Calu3 (cell line): Measurements from ENCODE around the gene MRPS9. TPM values are rescaled to one million over a fixed set of nuclear protein-coding genes. Genes with fewer than 3 reads are reported as not detected.
A peak's percentile ranks its signal among the peaks of the same experiment; 100 is the strongest.

Experiments used
- BruUV-seq: library from RNA; stranded (reverse); fragments of 400-500 nt; replicated peaks from 2 replicates; lab custom pipeline; 2021; lab: Mats Ljungman, UMichigan
- CTCF ChIA-PET: fragments of 300-600 bp; sonication (Branson Sonifier 250); formaldehyde crosslinking; loops from one replicate; lab custom pipeline; 2022; ENCODE audit warnings: antibody characterized with exemption; lab: Charles Lee
- DNase-seq: peaks from one replicate; pipeline ENCODE4 v3.0.0; 2022
- H3K27ac Mint-ChIP-seq: one replicate; pipeline ENCODE4 v1.8.0; 2022; ENCODE audit warnings: mixed read lengths; ENCODE audit not compliant: unreplicated experiment
- H3K27me3 Mint-ChIP-seq: one replicate; pipeline ENCODE4 v1.8.0; 2022; ENCODE audit warnings: mixed read lengths; ENCODE audit not compliant: unreplicated experiment
- H3K36me3 Mint-ChIP-seq: one replicate; pipeline ENCODE4 v1.8.0; 2022; ENCODE audit warnings: mild to moderate bottlenecking, moderate library complexity, mixed read lengths; ENCODE audit not compliant: insufficient read depth, unreplicated experiment
- H3K4me1 Mint-ChIP-seq: one replicate; pipeline ENCODE4 v1.8.0; 2022; ENCODE audit warnings: mild to moderate bottlenecking, low read depth, mixed read lengths; ENCODE audit not compliant: unreplicated experiment
- H3K4me3 Mint-ChIP-seq: one replicate; pipeline ENCODE4 v1.8.0; 2022; ENCODE audit warnings: mild to moderate bottlenecking, low read depth, moderate library complexity, mixed read lengths; ENCODE audit not compliant: unreplicated experiment
- H3K9me3 Mint-ChIP-seq: one replicate; pipeline ENCODE4 v1.8.0; 2022; ENCODE audit warnings: low read depth, mixed read lengths; ENCODE audit not compliant: unreplicated experiment
- intact Hi-C: fragments of 100-400 bp; cut with micrococcal nuclease; formaldehyde crosslinking; loops from one replicate; pipeline ENCODE4 v1.10.0; 2022; ENCODE audit not compliant: unreplicated experiment
- total RNA-seq: library from RNA; stranded (reverse); gene quantifications from 2 replicates; pipeline ENCODE4 v1.2.3, GENCODE V29; 2022
- TF ChIP-seq, protein P1 (sequence below): fragments of 200-600 bp; IDR thresholded peaks from one replicate; pipeline ENCODE4 v1.8.0; 2022; ENCODE audit warnings: antibody characterized with exemption; ENCODE audit not compliant: unreplicated experiment

The MRPS9 gene
- total RNA-seq, 1 experiment from 2014 or later, result 33.9 TPM

GRCh38 chr2:105142239-105142638 lies 104.4 kb downstream of the MRPS9 start:
- H3K9me3 Mint-ChIP-seq, result no peaks in the 10 kb centered on the region
- no TSS peak for BruUV-seq
- intact Hi-C loops, result no loop called here
- H3K36me3 Mint-ChIP-seq, result peaks cover 10% of the 10 kb centered on the region
- DNase-seq, result no peak
- TF ChIP-seq, protein P1, sequence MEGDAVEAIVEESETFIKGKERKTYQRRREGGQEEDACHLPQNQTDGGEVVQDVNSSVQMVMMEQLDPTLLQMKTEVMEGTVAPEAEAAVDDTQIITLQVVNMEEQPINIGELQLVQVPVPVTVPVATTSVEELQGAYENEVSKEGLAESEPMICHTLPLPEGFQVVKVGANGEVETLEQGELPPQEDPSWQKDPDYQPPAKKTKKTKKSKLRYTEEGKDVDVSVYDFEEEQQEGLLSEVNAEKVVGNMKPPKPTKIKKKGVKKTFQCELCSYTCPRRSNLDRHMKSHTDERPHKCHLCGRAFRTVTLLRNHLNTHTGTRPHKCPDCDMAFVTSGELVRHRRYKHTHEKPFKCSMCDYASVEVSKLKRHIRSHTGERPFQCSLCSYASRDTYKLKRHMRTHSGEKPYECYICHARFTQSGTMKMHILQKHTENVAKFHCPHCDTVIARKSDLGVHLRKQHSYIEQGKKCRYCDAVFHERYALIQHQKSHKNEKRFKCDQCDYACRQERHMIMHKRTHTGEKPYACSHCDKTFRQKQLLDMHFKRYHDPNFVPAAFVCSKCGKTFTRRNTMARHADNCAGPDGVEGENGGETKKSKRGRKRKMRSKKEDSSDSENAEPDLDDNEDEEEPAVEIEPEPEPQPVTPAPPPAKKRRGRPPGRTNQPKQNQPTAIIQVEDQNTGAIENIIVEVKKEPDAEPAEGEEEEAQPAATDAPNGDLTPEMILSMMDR, result no peak
- no peaks in the 10 kb centered on the region for H3K4me1 Mint-ChIP-seq
- CTCF ChIA-PET, result no interaction called here
- no peak overlapping the region for H3K27ac Mint-ChIP-seq
- H3K27me3 Mint-ChIP-seq, result peaks cover 93% of the 10 kb centered on the region
- H3K4me3 Mint-ChIP-seq, result no peak overlapping the region

GRCh38 chr2:105143094-105143466 lies 105.2 kb downstream of the MRPS9 start:
- DNase-seq, result no peak
- CTCF ChIA-PET, result no interaction called here
- Mint-ChIP-seq H3K36me3 (peaks cover 10% of the 10 kb centered on the region), H3K27me3 (peaks cover 93% of the 10 kb centered on the region), H3K4me1 (no peaks in the 10 kb centered on the region), H3K4me3 (peak overlapping the region; percentile 50), H3K27ac (no peak overlapping the region), H3K9me3 (no peaks in the 10 kb centered on the region)
- intact Hi-C loops, result no loop called here
- TF ChIP-seq, protein P1, result no peak
- no TSS peak for BruUV-seq

DNA sequence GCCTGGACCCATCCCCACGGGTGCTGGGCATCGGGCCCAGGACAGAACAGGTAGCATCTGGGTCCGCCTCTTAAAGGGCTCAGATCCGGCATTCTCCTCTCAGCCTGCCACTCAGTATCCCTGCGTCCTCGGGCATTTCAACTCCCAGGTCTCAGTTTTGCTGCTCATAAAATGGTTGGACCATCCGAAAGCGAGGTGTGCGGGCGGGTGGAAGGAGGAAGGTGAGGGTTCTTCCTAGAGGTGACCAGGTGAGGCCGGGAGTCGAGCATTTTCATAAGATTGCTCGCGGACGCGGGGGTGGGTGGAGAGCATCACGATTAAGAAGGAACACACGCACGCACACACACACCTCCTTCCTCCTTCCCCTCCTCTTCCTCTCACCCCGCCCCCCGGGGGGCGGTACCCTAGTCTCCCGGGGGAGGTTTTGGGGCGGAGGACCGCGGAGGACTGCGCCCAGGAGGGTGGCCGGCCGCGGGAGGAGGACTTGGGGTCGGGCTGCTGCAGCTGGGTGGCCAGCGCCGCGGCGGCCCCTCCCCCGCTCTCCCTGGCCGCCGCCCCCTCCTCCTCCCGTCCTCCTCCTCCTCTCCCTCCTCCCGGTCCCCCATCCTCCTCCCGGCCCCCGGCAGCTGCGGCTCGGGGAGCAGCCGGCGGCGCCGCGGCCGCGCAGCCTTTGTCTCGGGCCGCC lies 105.7 kb downstream of the MRPS9 start:
- intact Hi-C loops, result no loop called here
- Mint-ChIP-seq H3K27ac (no peak overlapping the region), H3K9me3 (no peaks in the 10 kb centered on the region), H3K27me3 (peaks cover 93% of the 10 kb centered on the region), H3K4me3 (peak overlapping the region; percentile 50), H3K36me3 (peaks cover 10% of the 10 kb centered on the region), H3K4me1 (no peaks in the 10 kb centered on the region)
- BruUV-seq, result no TSS peak
- CTCF ChIA-PET, result interaction anchor here (0.7 kb wide), 1 partner anchor 184 kb away, joined by 5 read pairs; no protein-coding TSS in a partner anchor
- TF ChIP-seq, protein P1, result no peak
- peak; percentile 17 for DNase-seq

DNA sequence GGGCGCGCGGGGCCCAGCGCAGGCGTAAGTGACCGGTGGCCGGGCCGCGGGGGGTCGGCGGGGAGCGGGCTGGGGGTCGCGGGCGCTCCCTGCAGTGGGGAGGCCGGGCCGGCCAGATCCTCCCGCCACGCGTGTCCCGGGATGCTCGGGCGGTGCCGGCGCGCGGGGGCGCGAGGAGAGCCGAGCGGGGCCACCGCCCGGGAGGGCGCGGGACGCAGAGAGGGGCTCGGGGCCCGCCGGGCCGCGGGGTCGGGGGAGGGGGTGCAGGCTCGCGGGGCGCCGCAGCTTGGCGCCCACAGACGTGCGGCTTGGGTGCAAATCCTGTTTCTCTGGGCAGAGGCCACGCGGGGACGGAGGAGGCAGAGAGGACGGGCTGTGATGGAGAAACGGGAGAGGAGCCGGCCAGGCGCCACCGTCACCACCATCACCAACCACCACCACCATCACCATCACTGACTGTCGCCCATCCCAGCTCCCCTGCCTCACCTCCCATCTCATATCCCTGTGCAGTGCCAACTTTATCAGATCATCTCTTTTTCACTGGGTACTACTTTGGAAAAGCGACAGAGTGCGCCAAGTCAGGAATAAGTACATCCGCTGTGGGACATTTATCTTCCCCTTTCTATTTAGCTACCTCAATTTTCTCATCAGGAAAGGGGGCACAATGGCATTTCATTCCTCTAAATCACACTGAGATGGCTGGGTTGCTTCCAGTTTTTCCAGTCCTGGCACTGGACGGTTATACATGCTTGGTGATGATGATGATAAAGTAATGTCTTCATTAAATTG lies 106.5 kb downstream of the MRPS9 start:
- TF ChIP-seq, protein P1, result no peak
- peaks cover 10% of the 10 kb centered on the region for H3K36me3 Mint-ChIP-seq
- no TSS peak for BruUV-seq
- H3K4me1 Mint-ChIP-seq, result no peaks in the 10 kb centered on the region
- H3K9me3 Mint-ChIP-seq, result no peaks in the 10 kb centered on the region
- H3K4me3 Mint-ChIP-seq, result peak overlapping the region; percentile 50
- intact Hi-C loops, result no loop called here
- no peak overlapping the region for H3K27ac Mint-ChIP-seq
- peaks cover 97% of the 10 kb centered on the region for H3K27me3 Mint-ChIP-seq
- DNase-seq, result no peak
- CTCF ChIA-PET, result interaction anchor here (0.7 kb wide), 1 partner anchor 183 kb away, joined by 5 read pairs; no protein-coding TSS in a partner anchor
